H9 (cell line): ENCODE data around the gene DNAJB4. TPM values are rescaled to one million over a fixed set of nuclear protein-coding genes. Genes with fewer than 3 reads are reported as not detected.
A peak's percentile ranks its signal among the peaks of the same experiment; 100 is the strongest.

Experiments used
- DNase-seq: peaks from one replicate; pipeline ENCODE4 v3.0.0-alpha.2; 2017
- H2AFZ ChIP-seq: one replicate; pipeline ENCODE4 v1.6.1; 2013; ENCODE audit warnings: mild to moderate bottlenecking, low read length, control low read depth, moderate library complexity
- H2AK5ac ChIP-seq: 2 replicates; pipeline ENCODE4 v1.6.1; 2013; ENCODE audit warnings: low read length, control low read depth, mixed read lengths; ENCODE audit not compliant: insufficient read length
- H2BK120ac ChIP-seq: one replicate; pipeline ENCODE4 v1.6.1; 2013; ENCODE audit warnings: low read depth, mild to moderate bottlenecking, low read length, control low read depth, inconsistent platforms; ENCODE audit not compliant: poor library complexity, severe bottlenecking
- H2BK12ac ChIP-seq: 2 replicates; pipeline ENCODE4 v1.6.1; 2013; ENCODE audit warnings: low read length, control low read depth, mixed read lengths, low read depth; ENCODE audit not compliant: insufficient read length
- H2BK15ac ChIP-seq: 2 replicates; pipeline ENCODE4 v1.6.1; 2013; ENCODE audit warnings: low read depth, low read length, control low read depth
- H2BK20ac ChIP-seq: one replicate; pipeline ENCODE4 v1.6.1; 2013; ENCODE audit warnings: low read depth, mild to moderate bottlenecking, low read length, control low read depth, inconsistent platforms; ENCODE audit not compliant: poor library complexity, severe bottlenecking
- H2BK5ac ChIP-seq: 2 replicates; pipeline ENCODE4 v1.6.1; 2013; ENCODE audit warnings: low read length, control low read depth, mixed read lengths; ENCODE audit not compliant: insufficient read length
- H3K14ac ChIP-seq: 2 replicates; pipeline ENCODE4 v1.6.1; 2013; ENCODE audit warnings: low read length, control low read depth; ENCODE audit not compliant: insufficient read depth
- H3K18ac ChIP-seq: 2 replicates; pipeline ENCODE4 v1.6.1; 2013; ENCODE audit warnings: low read depth, mild to moderate bottlenecking, mixed read lengths, low read length, control low read depth; ENCODE audit not compliant: insufficient read length
- H3K23ac ChIP-seq: 2 replicates; pipeline ENCODE4 v1.6.1; 2013; ENCODE audit warnings: low read length, control low read depth, mixed read lengths, low read depth; ENCODE audit not compliant: insufficient read length
- H3K23me2 ChIP-seq: 2 replicates; pipeline ENCODE4 v1.6.1; 2013; ENCODE audit warnings: low read depth, mild to moderate bottlenecking, mixed read lengths, low read length, control low read depth; ENCODE audit not compliant: insufficient read length, poor library complexity, severe bottlenecking
- H3K27ac ChIP-seq: 2 replicates; pipeline ENCODE4 v1.5.1; 2013; ENCODE audit warnings: low read length, control low read depth, mixed read lengths, low read depth; ENCODE audit not compliant: insufficient read length
- H3K27me3 ChIP-seq: 2 replicates; pipeline ENCODE4 v1.6.1; 2013; ENCODE audit warnings: low read length, control low read depth, inconsistent platforms; ENCODE audit not compliant: insufficient read depth
- H3K4ac ChIP-seq: 2 replicates; pipeline ENCODE4 v1.6.1; 2013; ENCODE audit warnings: low read depth, mild to moderate bottlenecking, control low read depth, inconsistent platforms, low read length, moderate library complexity
- H3K4me1 ChIP-seq: 2 replicates; pipeline ENCODE4 v1.6.1; 2013; ENCODE audit warnings: low read length, control low read depth, inconsistent platforms; ENCODE audit not compliant: insufficient read depth
- H3K4me2 ChIP-seq: 2 replicates; pipeline ENCODE4 v1.6.1; 2013; ENCODE audit warnings: low read length, control low read depth, mixed read lengths; ENCODE audit not compliant: insufficient read length, insufficient read depth
- H3K56ac ChIP-seq: 2 replicates; pipeline ENCODE4 v1.6.1; 2013; ENCODE audit warnings: low read depth, mild to moderate bottlenecking, mixed read lengths, low read length, control low read depth; ENCODE audit not compliant: insufficient read length
- H3K79me1 ChIP-seq: 2 replicates; pipeline ENCODE4 v1.6.1; 2013; ENCODE audit warnings: low read depth, mild to moderate bottlenecking, moderate library complexity, low read length, control low read depth, inconsistent platforms; ENCODE audit not compliant: insufficient read depth, poor library complexity, severe bottlenecking
- H3K79me2 ChIP-seq: 2 replicates; pipeline ENCODE4 v1.6.1; 2013; ENCODE audit warnings: low read length, control low read depth, inconsistent platforms; ENCODE audit not compliant: insufficient read depth
- H3K9ac ChIP-seq: 2 replicates; pipeline ENCODE4 v1.6.1; 2013; ENCODE audit warnings: low read length, control low read depth, mixed read lengths; ENCODE audit not compliant: insufficient read length; ENCODE audit errors: extremely low read depth
- H3K9me3 ChIP-seq: one replicate; pipeline ENCODE4 v1.6.1; 2013; ENCODE audit warnings: low read depth, low read length, inconsistent platforms; ENCODE audit not compliant: control insufficient read depth
- H3T11ph ChIP-seq: one replicate; pipeline ENCODE4 v1.6.1; 2013; ENCODE audit warnings: mild to moderate bottlenecking, low read length, control low read depth, inconsistent platforms
- H4K20me1 ChIP-seq: one replicate; pipeline ENCODE4 v1.6.1; 2013; ENCODE audit not compliant: control insufficient read depth, insufficient read length, insufficient read depth
- H4K5ac ChIP-seq: 2 replicates; pipeline ENCODE4 v1.6.1; 2013; ENCODE audit warnings: low read depth, mild to moderate bottlenecking, mixed read lengths, low read length, control low read depth; ENCODE audit not compliant: insufficient read length
- H4K8ac ChIP-seq: replicated peaks from 2 replicates; pipeline ENCODE4 v1.6.1; 2013; ENCODE audit warnings: low read length, control low read depth, mixed read lengths, low read depth; ENCODE audit not compliant: insufficient read length
- H4K91ac ChIP-seq: 2 replicates; pipeline ENCODE4 v1.6.1; 2013; ENCODE audit warnings: low read depth, mild to moderate bottlenecking, moderate library complexity, mixed read lengths, low read length, control low read depth; ENCODE audit not compliant: insufficient read length
- H3K27ac Mint-ChIP-seq, 3 experiments: 2 replicates in 2 of 3; 3 replicates in 1 of 3; pipeline ENCODE4 v1.8.0; 2020 to 2021; ENCODE audit warnings: mixed read lengths in 3 of 3, mild to moderate bottlenecking in 1 of 3, moderate library complexity in 1 of 3
- H3K27me3 Mint-ChIP-seq: 2 replicates; pipeline ENCODE4 v1.8.0; 2021; ENCODE audit warnings: low read depth, mild to moderate bottlenecking, moderate library complexity, mixed read lengths
- H3K36me3 Mint-ChIP-seq, 3 experiments: 2 replicates in 2 of 3; 3 replicates in 1 of 3; pipeline ENCODE4 v1.8.0; 2020 to 2021; ENCODE audit warnings: low read depth in 3 of 3, mixed read lengths in 3 of 3; ENCODE audit not compliant: insufficient read depth in 1 of 3
- H3K4me1 Mint-ChIP-seq, 2 experiments: 2 replicates each; pipeline ENCODE4 v1.8.0; 2020; ENCODE audit warnings: mixed read lengths in 2 of 2
- H3K4me3 Mint-ChIP-seq, 2 experiments: 2 replicates in 1 of 2; 3 replicates in 1 of 2; pipeline ENCODE4 v1.8.0; 2020 to 2021; ENCODE audit warnings: mild to moderate bottlenecking in 2 of 2, mixed read lengths in 2 of 2, moderate library complexity in 1 of 2
- H3K9me3 Mint-ChIP-seq, 2 experiments: 2 replicates in 1 of 2; 3 replicates in 1 of 2; pipeline ENCODE4 v1.8.0; 2020; ENCODE audit warnings: mild to moderate bottlenecking in 2 of 2, mixed read lengths in 2 of 2, moderate library complexity in 1 of 2
- CTCF ChIP-seq: fragments of 200-600 bp; sonication (generic); conservative IDR thresholded peaks from 3 replicates; pipeline ENCODE4 v1.8.0; 2021; ENCODE audit warnings: antibody characterized with exemption, mild to moderate bottlenecking
- WGBS: extraction: QIAGEN DNeasy Blood & Tissue Kit; methylation state at CpG from one replicate; pipeline ENCODE4 v1.1.7; 2013; ENCODE audit warnings: missing lambda C conversion rate, low lambda C conversion rate, mixed read lengths; ENCODE audit not compliant: insufficient read length; ENCODE audit errors: extremely low coverage; 5-methylcytosine and 5-hydroxymethylcytosine counted together
- total RNA-seq: library from RNA; stranded (reverse); gene quantifications from 2 replicates; pipeline ENCODE4 v1.2.1, GENCODE V29; 2021

The DNAJB4 gene
- total RNA-seq, 1 experiment from 2014 or later, result 8.1 TPM

- Histone ChIP-seq H3K9ac (no peak overlapping the region), H4K91ac (no peak overlapping the region), H3K27ac (no peak overlapping the region), H2AK5ac (no peak overlapping the region), H3K4me2 (no peak overlapping the region), H2BK12ac (no peak overlapping the region), H3K9me3 (no peaks in the 10 kb centered on the region), H4K5ac (no peak overlapping the region), H3K23ac (no peak overlapping the region), H4K20me1 (no peaks in the 10 kb centered on the region), H2BK120ac (no peak overlapping the region), H3K56ac (no peak overlapping the region), H3K79me2 (no peaks in the 10 kb centered on the region), H3K23me2 (peaks cover 2% of the 10 kb centered on the region), H3K4ac (no peak overlapping the region), H3K18ac (no peak overlapping the region), H4K8ac (no peak overlapping the region), H3K14ac (no peak overlapping the region), H2AFZ (no peak overlapping the region), H2BK5ac (no peak overlapping the region), H3K4me1 (no peaks in the 10 kb centered on the region), H3T11ph (no peak overlapping the region), H2BK15ac (no peak overlapping the region), H2BK20ac (no peak overlapping the region), H3K27me3 (no peaks in the 10 kb centered on the region), H3K79me1 (no peaks in the 10 kb centered on the region)
- Mint-ChIP-seq H3K4me3 (peak overlapping the region; percentile 57 to 82; a peak in 4 of 5 replicates), H3K4me1 (peaks cover 27% of the 10 kb centered on the region in 2 experiments), H3K9me3 (peaks cover 0 to 2% of the 10 kb centered on the region in 2 experiments; a peak in 1 of 5 replicates), H3K36me3 (no peaks in the 10 kb centered on the region), H3K27me3 (no peaks in the 10 kb centered on the region; the same call in 1 of the 2 replicates), H3K27ac (peak overlapping the region in 1 of 3 experiments; percentile 56; a peak in 1 of 7 replicates)
- no CpG with 5 or more reads among the region's 1 CpG for WGBS
- no peak for DNase-seq
- TF ChIP-seq CTCF, result no peak
Measured at GRCh38 chr1:78005755-78006154, 1.0 kb downstream of the DNAJB4 start.
